ENCODE results near the gene F7.

F7 gene

DNA sequence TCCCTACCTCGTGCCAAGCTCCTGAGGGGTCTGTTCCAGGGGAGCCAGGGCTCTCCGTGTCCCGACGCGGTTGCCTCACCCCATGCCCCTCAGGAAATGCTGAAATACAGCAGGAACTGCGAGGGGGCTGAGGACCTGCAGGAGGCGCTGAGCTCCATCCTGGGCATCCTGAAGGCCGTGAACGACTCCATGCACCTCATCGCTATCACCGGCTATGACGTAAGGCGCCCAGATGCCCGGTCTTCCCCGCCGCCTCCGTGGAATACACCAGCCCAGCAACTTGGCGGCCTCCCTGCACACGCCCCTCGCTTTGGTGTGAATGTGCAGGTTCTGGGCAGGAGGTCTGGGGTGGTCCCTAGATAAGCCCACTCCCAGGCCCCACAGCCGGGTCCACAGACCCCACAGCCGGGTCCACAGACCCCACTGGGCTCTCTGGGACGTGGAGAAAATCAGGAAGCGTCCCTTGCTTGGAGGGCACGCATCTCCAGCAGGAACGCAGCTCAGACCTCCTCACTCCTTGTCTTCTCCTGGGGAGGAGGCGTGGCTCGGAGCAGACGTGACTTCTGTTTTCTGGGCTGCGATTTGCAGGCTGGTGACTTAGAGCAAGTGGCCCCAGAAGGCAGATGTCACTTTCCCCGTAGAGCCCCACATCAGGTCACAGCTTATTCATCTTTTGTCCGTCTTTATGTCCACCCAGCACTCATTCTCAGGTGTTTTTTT is 19.4 kb upstream of the F7 start:
- DNase-seq (ENCODE audit: low read depth in 2 of 2, low spot score in 1 of 2) = no peak

DNA sequence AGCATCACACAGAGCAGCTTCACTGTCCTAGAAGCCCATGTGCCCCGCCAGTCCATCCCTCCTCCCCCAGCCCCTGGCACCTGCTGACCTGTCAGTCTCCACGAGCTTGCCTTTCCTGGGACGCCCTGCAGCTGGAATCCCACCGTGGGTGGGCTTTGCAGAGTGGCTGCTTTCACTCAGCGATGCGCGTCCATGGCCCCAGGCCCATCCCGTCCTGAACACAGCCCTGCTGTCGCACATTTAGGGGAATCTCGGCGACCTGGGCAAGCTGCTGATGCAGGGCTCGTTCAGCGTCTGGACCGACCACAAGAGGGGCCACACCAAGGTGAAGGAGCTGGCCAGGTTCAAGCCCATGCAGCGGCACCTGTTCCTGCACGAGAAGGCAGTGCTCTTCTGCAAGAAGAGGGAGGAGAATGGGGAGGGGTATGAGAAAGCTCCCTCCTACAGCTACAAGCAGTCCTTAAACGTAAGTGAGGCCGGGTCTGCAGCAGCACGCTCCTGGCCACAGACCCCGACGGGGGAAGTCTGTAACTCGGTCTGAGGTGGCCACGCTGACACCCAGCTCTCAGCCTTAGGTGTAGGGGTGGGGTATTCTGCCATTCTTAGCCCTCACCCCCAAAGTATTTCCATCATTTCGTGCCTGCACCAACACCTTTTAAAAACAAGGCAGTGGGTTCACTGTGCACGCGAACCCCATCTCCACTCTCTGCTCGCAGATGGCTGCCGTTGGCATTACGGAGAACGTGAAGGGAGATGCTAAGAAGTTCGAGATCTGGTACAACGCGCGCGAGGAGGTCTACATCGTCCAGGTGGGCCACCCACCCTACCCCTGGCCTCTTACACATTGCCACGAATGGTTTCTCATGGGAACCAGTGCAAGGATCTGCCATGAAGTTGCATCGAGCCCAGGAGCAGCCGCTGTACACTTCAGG is 18.3 kb upstream of the F7 start:
- no peak for DNase-seq (ENCODE audit: low read depth in 2 of 2, low spot score in 1 of 2)

DNA sequence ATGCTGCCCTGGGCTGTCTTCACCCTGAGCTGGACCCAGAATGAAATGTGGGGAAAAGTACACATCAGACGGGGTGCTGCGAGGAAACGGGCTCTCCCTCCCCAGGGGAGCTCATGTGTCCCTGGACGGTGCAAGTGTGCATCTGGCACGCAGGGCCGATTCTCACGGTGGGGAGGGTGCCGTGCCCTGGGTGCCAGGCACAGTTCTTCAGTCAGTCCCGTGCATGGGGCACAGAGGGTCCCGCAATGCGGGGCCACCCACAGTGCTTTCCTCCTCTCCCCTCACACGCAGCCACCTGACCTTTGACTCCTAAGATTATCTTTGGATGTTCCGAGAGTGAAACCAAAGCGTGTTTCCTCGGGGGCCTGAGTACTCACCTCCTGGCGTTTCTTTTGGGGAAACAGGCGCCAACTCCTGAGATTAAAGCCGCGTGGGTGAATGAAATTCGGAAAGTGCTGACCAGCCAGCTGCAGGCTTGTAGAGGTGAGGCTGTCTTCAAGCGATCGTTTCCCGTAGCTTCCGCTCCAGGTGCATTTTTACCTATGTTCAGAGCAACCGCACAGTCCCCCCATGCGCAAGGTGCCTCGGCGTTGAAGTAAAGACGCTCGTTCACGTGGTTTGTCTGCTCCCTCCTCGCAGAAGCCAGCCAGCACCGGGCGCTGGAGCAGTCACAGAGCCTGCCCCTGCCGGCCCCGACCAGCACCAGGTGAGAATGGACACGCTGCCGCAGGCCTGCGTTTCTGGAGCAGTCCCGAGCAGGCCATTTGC is 17.5 kb upstream of the F7 start:
- DNase-seq (ENCODE audit: low read depth in 2 of 2, low spot score in 1 of 2) = no peak

DNA sequence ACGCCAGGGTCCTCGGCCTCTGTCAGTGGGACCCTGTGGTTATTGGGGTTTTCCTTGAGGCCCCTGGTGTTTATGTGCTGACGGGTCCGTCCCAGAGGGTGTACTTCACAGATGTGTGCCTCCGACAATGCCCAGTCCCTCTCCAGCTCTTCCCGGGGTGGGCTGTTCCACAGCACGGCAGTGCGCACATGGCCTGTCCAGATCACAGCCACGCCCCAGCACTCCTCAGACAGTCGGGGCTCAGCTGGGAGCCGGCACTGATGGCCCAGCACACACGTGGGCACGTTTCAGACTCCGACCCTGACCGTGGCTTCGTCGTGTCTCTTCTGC is 16.9 kb upstream of the F7 start:
- no peak for DNase-seq (ENCODE audit: low read depth in 2 of 2, low spot score in 1 of 2)

DNA sequence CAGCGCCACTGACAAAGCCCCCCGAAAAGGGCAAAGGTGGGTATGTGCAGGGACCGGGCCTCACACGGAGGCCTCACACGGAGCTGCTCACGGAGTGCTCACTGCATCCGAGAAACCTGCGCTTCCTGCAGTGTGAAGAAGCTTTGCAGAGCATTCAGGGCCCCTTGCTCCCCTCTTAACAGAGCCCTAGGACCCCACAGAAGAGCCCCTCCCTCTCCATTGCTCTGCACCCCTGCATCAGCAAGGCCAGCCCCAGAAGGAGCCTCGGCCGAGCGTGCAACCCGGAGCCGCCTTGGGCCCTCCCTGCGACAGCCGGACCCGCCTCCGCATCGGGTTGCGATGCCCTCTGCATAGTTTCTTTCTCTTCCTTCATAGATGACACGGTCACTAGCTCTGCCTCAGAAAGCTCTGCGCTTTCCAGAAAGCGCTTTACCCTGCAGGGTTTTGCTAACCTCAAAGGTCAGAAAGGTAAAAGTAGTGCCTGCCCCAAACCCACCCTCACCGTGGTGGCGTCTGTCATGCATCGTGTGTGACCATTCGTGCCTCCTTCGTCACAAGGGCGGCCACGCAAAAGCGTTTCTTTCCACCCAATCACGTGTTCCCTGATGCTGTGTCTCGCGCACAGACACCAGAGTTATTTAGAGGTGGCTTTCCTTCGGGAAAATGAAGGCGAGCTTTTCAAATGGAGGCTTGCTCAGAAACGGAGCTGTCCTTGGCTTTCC is 15.7 kb upstream of the F7 start:
- no peak for DNase-seq (ENCODE audit: low read depth in 2 of 2, low spot score in 1 of 2)

DNA sequence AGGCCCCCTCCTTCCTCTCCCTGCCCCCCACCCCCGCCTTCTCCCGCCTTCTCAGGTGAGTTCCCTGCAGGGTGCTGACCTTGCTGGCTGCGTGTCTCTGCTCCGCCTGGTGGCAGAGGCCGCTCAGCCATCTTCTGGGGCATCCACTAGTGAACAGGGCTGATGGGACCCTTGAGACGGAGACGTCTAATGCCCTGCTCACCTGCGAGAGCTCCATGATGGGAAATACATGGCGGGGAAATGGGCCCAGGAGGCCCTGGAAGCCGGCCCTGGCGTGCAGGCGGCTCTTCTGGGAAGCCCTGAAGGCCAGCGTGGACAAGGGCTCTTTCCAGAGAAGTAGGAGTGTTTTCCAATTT is 15.2 kb upstream of the F7 start:
- no peak for DNase-seq (ENCODE audit: low read depth in 2 of 2, low spot score in 1 of 2)

DNA sequence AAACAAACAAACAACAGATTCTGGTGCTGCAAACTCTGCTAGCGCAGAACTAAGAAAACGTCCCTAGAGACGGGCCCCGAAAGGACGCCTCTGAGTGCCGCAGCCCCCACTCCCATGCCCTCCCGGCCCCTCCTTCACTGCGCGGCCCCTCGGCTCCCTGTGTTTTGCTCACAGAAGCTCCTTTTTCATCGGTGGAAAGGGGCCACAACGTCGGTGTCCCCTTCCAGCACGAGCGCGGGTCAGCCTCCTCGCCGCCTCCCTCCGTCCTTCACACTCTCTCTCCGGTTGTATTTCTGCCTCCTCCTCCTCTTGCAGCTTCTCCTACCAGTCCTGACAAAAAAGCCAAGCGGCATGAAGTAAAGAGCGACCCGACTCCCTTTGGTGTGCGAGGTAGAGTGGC is 14.8 kb upstream of the F7 start:
- no peak for DNase-seq (ENCODE audit: low read depth in 2 of 2, low spot score in 1 of 2)

DNA sequence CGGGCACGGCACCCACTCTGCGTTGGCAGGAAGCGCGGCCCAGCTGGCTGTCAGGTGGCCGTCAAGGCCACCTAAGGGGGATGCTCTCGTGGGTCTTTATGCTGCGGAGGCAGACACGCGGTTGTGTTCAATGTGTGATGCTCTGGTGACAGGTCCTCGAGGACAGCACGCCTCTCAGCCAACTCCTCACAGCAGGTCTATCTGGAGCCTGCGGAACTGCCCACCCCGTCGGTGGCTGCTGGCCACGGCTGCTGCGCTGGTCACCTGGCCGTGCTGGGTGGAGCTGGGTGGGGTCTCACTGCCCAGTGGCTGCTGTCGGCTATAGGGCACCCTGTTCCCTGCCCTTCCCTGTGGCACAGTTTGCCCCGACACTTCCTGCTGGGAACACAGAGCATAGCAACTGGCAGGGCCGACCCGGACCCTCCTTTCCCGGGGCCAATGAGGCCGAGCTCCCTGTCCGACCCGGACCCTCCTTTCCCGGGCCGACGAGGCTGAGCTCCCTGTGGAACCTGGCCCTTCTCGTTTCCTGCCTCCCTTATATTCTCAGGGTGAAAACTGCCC is 14.3 kb upstream of the F7 start:
- no peak for DNase-seq (ENCODE audit: low read depth in 2 of 2, low spot score in 1 of 2)

DNA sequence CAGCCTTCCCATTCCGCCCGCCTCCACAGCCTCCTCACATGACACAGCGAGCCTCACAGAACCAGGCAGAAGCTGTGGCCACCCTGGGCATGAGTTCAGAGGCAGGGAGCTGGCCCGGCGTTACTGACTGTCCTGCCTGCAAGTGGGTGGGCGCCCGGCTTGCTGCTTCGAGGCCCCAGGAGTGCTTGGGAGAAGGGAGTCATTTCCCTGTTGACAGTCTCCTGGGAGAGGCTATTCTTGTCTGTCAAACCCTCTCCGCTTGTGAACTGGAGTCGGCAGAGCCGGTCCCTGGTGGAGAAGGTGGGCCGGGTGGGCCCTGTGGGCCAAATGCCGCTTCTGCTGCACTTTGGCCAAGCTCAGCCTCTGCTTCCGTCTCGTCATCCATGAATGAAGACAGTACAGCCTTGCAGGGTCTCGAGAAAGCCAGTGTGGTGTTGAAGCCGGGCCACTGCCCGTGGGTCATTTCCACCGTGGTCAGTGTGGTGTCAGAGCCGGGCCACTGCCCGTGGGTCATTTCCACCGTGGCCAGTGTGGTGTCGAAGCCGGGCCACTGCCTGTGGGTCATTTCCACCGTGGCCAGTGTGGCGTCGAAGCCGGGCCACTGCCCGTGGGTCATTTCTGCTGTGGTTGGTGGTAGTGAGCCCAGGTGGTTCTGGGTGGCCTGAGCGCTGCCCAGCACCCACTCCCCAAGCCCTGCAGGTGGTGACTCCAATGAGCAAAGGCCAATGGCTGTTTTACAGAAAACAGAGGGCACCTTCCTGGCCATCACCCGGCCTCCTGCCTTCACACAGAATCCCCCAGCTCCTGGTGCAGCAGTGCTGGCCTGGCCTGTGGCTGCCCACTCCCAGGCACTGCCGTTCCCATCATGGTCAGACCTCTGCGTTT is 13.5 kb upstream of the F7 start:
- DNase-seq (ENCODE audit: low read depth in 2 of 2, low spot score in 1 of 2) = no peak

DNA sequence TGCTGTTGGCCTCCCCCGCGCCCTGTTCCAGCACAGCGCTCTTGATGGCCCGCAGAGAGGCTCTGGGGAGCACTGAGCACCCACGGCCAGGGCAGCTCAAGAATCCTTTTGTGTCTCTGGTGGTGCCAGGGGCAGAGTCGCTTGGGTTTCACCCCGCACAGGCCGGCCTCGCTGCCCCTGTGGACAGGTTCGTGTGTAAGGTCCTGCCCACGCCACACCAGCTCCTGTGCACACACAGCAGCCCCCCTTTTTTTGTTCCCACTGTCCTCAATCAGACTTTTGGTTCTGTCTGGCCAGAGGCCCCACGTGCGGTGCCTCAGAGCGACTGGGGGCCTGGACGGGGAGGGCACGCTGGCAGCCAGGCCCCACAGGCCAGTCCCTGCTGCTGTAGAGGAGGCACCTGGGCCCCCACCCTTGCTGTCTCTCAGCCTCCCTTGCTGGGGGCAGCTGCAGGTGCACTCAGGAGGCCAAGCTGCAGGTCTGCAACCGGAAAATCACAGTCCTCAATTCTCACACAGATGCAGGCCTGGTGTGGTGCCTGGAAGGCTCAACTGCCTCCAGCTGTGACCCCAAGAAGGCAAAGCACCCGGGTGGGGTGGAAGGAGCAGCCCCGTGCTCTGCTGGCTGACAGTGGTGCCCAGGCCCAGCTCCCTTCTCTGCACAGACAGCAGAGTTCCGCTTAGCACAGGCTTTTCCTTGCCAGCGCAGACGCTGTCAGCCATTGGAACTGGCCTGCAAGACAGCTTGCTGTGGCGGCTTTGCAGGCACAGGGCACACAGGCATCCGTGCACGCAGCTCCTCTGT is 12.6 kb upstream of the F7 start:
- no peak for DNase-seq (ENCODE audit: low read depth in 2 of 2, low spot score in 1 of 2)

DNA sequence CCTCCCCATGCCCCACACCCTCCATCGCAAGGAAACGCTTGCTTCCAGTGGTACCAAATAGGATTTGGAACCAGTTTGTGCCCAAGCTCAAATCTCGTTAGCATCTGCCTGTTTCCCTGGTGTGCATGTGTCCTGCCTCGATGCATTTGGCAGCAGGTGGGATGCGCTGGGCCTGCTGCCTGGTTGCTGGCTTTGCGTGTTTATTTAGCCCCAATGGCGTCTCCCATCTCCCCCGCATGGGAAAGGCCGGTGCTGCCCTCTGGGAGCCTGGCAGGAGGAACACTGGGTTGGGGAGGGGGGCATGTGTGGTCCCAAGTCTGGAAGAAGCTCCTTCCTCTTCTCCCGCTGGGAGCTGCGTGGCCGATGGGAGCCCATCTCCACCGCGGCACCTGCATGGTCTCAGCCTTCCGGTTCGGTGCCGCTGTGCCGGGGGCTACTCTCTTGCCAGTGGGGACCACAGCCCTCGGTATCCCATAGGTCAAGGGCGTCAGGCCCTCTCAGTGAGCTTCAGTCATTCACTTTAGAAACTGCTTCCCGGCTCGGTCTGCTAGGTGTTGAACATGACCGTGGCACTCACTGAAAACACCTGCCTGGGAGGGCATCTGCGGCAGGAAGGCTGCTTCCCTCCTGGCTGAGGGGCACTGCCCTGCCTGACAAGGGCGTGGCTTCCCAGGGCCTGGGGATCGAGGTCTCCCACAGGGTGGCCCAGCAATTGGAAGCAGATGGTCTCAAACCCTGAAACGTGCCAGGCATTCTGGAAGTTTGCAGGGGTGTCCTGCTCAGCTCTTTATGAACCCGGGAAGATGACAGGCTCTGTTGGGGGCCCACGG is 11.8 kb upstream of the F7 start:
- no peak for DNase-seq (ENCODE audit: low read depth in 2 of 2, low spot score in 1 of 2)

DNA sequence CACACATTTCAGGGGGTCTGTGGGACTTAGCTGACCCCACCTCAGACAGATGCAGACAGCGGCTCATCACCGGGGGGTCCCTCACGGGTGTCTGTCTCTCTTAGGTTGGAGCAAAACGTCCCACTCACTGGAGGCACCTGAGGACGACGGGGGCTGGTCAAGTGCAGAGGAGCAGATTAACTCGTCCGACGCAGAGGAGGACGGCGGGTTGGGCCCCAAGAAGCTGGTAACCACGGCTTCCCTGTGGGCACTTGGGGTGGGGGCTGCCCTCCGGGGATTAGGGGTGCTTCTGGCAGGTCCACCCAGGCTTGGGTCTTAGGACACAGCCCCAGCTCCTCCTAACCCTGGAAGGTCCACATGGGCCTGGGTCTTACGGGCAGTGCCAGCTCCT is 11.2 kb upstream of the F7 start:
- DNase-seq (ENCODE audit: low read depth in 2 of 2, low spot score in 1 of 2) = no peak

DNA sequence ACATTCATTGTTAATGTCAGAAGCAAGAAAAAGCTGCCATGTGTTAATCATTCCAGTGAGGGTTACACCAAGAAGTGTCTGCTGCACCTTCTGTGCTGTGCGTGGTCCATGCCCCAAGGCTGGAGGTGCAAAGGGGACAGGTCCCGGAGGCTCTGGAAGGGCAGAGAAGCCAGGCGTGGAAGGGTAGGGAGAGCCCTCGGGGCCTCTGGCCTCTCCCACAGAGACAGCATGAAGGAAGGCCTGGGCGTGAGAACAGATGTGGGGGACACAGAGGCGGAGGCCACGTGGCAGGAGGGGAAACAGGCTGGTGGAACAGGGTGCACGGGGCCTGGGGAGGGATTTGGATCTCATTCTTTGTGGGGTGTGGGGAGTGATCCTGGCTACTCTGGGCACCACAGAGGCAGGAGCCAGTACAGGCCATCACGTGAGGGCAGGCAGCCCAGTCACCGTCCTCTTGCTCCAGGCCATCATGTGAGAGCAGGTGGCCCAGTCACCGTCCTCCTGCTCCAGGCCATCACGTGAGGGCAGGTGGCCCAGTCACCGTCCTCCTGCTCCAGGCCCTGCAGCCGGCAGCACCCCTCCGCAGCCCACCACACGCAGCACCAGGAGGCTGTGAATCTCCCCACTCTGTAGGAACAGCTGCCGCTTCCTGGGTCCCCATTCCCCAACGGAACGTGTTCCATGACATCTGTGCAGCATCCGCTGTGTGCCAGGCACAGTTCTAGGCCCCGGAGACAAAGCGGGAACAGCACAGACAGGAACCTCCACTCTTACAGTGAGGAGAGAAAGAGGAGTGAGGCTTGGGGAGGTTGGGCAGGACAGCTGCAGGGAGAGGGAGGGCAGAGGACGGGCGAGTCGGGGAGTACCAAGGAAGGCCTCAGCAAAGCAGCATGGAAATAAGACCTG is 10.2 kb upstream of the F7 start:
- DNase-seq (ENCODE audit: low read depth in 2 of 2, low spot score in 1 of 2) = no peak

DNA sequence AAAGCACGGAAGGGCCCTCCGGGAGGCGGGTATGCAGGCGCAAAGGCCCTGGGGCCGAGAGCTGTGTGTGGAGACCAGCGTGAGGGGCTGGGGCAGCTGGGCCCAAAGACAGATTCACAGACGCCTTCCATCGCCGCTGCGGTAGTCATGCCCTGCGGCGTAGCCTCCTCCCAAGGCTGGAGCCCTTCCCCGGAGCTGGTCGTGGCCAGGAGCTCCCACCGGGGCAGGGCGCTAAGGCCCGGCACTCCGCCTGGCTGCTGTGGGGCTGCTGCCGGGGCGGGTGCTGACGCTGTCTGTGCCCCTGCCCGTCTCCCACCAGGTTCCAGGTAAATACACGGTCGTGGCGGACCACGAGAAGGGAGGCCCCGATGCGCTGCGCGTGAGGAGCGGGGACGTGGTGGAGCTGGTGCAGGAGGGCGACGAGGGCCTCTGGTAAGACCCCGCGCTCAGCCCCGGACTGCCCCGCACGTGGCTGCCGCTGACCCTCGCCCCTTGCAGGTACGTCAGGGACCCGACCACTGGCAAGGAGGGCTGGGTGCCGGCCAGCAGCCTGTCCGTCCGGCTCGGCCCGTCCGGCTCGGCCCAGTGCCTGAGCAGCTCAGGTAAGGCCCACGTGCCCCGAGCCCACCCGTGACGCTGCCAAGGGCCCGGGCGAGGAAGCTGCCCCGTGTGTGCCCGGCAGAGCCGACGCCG is 9.4 kb upstream of the F7 start:
- DNase-seq (ENCODE audit: low read depth in 2 of 2, low spot score in 1 of 2) = no peak

DNA sequence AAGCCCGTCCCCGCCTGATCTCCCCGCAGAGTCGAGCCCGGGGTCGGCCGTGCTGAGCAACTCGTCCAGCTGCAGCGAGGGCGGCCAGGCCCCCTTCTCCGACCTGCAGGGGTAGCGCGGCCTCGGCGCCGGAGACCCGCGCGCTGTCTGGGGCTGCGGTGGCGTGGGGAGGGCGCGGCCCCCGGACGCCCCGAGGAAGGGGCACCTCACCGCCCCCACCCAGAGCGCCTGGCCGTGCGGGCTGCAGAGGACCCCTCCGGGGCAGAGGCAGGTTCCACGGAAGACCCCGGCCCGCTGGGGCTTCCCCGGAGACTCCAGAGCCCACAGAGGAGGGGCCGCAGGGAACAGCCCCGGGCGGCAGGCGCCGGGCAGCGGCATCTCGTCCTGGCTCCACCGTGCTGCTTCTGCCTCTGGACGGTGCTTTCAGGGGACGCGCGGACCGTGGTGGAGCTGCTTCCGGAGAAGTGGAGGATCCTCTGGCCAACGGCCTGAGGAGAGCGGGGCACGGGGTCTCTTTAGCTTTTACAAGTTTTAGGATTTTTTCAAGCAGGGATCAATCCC is 8.8 kb upstream of the F7 start:
- DNase-seq (ENCODE audit: low read depth in 2 of 2, low spot score in 1 of 2) = no peak

DNA sequence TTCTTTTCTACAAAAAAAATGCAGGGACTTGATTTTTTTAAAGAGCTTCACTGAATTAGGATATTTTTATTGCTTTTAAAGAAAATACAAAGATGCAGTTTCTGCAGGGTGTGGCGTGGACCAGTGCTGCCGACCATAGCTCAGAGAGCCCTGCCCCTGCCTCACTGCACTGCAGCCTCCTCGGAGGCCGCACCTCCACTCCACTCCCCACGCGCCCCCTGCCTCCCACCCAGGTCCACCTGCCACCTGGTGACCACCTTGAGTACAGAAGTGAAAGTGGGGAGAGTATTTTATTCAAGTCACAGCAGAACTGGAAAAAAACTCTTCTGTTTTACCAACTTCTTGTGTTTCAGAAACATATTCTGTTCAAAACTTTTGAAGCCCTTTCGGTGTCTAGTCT is 7.9 kb upstream of the F7 start:
- no peak for DNase-seq (ENCODE audit: low read depth in 2 of 2, low spot score in 1 of 2)
